GM18511 (cell line): ENCODE data around the gene NEDD8.
A peak's percentile ranks its signal among the peaks of the same experiment; 100 is the strongest.

Source experiments
- ATAC-seq: cut with Tn5 transposase; IDR thresholded peaks from one replicate; pipeline ENCODE4 v1.9.1; 2021; ENCODE audit warnings: mild to moderate bottlenecking, moderate library complexity; ENCODE audit not compliant: unreplicated experiment

Gene NEDD8

DNA sequence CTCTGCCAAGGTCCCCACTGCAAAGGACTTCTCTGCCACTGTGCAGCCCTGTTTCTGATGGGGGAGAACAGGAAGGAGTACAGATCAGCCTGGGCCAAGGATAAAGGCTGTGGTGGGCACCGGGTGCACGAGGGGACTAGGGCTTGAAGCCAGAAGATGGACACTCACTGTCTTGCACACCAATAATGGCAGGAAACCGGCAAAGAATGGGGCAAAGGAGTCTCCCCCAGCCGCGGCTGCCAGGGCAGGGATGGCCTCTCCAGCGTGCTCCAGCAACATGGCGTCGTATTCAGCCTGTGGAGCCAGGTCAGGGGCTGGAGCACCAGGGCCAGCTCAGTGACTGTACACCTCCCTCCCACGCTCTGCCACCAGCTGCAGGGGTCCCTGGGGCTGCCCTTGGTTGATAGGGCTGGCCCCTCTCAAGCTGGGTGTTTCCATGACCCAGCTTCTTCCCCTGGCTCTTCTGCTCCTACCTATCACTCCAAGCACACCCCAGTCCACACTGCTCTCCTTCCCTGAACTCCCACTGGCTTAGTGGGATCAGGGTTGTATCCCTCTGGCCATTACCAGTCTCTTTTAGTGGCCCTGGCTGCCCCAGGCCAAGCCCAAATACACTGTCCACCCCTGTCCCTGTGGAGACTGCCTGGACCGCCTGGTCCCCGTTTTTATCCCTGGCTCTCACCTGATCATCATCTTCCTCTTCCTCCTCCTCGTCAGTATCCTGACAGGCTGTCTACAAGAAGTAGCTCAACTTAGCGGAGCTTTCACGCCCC lies 49.9 kb downstream of the NEDD8 start:
- ATAC-seq, result no peak

DNA sequence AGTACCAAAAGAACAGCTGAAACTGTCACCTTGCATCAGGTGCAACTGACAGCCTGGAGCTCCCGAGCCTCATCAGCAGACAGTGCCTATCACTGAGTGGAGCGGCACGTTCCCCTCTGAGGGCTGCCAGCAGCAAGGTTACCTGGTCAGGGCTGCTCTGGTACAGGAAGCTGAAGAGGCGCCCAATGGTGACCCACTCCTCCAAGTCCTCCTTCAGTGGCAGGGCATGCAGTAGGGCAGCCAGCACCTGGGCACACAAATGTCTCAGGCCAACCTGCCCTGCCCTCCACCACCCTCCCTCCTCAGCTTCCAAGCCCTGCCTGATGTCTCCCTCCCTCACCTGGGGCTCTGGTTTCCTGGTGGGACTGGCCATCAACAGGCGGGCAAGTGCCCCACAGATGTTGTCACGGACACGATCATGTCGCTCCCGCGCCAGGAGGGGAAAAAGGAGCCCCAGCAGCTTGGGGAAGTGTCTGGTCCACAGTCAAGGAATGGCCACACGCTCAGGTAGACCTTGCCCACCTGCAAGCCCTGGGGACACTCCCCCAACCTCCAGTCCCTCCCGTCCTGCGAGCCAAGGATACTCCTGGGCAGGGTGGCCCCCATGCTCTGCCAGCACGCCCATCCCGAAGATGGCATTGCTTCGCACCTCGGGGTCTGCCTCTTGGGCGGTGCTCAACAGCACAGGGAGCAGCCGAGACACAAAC lies 50.6 kb downstream of the NEDD8 start:
- no peak for ATAC-seq

DNA sequence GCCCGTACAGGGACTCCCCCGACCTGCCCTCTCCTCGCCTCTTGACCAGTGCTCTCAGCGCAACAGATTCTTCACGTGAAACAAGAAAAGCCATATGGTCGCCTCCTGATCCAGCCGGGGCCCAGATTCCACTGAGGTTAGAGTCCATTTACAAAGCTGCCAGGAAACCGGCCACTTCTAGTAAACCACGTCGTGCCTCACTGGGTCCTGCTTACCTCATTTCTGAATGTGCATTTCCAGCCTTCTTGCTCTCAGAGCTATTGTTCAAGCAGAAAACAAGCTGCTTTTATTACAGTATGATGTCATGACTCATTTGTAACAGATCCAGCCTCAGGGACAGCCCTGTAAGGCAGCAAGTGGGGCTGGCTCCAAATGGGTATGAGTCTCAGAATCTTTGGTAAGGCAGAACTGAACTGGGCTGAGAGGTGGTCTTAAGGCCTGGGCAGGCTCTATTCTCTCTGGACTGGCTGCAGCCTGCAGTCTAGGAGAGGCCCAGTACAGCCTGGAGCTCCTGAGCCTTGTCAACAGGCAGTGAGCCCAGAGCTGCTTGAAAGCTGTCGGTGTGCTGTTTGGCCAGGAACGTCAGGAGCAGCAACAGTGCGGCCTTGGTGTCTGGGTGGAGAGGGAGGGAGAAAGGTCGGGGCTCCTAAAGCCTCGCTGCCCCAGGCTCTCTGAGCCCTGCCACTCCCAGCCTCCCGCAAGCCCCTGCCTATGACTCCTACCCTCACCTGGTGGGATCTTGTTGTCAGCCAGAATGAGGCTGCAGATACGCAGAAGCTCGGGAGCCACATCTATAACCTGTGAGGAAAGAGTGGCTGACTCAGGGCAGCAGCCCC lies 52.0 kb downstream of the NEDD8 start:
- no peak for ATAC-seq

DNA sequence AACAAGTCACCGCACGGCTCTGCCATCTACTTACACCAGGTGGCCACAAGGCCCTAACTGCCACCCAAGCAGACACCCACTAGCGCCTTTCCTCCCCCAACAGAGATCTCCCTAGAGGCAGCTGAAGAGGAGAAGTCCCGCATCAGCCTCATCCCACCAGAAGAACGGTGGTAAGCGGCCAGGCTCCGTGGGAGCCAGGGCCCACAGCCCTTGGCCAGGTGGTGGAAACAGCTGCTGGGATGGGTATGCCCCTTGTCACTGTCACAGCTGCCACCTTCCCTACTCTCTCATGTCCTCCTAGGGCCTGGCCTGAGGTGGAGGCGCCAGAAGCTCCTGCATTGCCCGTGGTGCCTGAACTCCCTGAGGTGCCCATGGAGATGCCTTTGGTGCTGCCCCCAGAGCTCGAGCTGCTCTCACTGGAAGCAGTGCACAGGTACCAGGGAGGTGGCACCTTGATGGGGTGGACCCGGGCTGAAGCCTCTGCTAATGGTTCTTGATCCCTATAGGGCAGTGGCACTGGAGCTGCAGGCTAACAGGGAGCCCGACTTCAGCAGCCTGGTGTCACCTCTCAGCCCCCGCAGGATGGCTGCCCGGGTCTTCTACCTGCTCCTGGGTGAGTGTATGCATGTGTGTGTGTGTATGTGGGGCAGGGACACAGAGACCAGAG lies 52.7 kb downstream of the NEDD8 start:
- ATAC-seq, result no peak

DNA sequence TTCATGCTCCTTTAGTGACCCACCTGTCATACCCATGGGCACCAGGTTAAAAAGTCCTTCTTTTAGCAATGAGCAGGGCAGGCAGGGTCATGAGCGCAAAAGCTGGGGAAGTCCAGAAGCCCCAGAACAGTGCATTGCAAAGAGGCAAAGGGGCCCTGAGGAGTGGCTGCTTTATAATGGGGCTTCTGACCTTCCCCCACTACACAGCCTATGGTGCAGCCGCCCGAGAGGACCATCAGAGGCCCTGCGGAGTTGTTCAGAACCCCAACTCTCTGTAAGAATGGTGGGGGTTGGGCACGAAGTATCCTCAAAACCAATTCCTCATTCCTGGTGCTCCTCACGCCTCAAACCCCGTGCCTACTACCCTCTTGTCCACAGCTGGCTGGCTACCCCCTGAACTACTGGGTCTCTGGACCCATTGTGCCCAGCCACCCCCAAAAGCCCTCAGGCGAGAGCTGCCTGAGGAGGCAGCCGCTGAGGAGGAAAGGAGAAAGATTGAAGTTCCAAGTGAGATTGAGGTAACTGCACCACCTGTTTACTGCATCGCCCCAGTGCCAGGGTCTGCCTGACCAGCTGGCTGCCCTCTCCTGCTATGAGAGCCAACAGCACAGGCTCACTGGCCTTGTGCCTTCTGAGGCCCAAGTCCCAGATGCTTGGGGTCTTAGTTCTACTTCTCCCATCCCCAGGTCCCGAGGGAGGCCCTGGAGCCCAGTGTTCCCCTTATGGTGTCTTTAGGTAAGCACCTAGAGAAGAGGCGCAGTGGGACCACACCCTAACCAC lies 53.6 kb downstream of the NEDD8 start:
- ATAC-seq, result no peak

DNA sequence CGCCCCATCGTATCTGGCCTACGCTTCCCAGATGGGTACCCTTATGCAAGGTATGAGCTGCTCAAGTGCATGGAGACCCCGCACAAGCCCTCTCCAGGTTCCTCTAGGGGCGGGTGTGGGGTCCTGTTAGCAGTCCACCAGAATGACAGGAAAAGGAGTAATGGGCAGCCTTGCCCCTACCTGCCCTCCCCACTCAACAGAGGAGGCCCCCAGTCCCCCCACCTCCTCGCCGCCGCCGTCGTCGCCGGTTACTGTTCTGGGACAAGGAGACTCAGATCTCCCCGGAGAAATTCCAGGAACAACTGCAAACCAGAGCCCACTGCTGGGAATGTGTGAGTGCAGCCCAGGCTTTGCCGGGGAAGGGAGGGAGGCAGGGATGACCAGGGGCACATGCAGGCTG lies 54.3 kb downstream of the NEDD8 start:
- ATAC-seq, result no peak

DNA sequence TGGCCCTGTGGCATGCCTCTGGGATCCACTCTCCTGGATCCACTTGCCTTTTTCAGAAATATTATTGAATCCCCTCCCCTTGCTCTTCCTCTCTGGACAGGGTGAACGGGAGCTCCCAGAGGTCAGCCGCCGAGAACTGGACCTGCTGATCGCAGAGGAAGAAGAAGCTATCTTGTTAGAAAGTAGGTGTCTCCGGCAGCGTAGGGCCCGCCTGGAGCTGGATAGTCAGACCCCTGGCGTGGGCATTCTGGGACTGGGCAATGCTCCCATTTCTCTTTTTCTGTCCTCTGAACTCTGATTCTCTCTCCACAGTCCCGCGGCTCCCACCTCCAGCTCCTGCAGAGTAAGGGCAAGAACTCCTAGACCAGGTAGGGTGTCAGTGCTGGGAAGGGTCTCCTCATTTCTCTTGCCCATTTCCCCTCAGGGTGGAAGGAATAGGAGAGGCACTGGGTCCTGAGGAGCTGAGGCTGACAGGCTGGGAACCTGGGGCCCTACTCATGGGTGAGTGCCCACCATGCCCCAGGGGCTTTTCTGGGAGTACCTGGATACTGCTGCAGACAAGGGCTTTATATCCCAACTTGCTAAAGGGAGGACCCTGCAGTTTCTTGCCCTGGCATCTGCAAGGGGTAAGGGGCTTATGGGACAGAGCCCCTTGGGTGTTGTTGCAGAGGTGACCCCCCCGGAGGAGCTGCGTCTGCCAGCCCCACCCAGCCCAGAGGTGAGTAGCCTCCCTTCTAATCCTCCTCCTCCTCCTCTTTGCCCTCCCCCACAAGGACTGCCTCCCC lies 54.9 kb downstream of the NEDD8 start:
- no peak for ATAC-seq

DNA sequence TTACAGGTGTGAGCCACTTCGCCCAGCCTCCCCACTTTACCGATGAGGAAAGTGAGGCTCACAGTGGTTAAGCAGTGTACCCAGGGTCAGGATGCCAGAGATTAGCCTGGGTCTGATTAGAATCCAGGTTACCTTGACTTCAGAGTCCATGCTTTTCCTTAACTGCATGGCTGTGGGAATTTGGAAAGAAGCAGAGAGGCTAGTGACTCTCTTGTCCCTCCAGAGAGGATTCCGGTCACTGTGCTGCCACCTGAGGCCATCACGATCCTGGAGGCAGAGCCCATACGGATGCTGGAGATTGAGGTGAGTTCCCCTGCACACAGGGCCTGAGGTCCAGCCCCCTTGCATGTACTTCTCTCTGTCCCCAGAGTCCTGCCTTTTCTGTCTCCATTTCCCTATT lies 55.6 kb downstream of the NEDD8 start:
- no peak for ATAC-seq

DNA sequence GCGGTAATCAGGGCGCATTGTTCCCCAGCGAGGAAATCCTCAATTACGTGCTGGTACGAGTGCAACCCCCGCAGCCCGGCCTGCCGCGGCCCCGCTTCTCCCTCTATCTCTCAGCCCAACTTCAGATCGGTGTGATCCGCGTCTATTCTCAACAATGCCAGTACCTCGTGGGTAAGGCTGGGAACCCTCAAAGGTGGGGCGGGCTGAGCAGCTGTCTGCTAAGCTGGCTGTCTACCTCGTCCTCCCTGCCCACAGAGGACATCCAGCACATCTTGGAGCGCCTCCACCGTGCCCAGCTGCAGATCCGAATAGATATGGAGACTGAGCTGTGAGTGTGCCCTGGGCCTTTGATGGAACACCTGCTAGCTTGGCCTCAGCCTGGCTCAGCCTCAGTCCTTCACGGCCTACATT lies 59.3 kb downstream of the NEDD8 start:
- no peak for ATAC-seq

DNA sequence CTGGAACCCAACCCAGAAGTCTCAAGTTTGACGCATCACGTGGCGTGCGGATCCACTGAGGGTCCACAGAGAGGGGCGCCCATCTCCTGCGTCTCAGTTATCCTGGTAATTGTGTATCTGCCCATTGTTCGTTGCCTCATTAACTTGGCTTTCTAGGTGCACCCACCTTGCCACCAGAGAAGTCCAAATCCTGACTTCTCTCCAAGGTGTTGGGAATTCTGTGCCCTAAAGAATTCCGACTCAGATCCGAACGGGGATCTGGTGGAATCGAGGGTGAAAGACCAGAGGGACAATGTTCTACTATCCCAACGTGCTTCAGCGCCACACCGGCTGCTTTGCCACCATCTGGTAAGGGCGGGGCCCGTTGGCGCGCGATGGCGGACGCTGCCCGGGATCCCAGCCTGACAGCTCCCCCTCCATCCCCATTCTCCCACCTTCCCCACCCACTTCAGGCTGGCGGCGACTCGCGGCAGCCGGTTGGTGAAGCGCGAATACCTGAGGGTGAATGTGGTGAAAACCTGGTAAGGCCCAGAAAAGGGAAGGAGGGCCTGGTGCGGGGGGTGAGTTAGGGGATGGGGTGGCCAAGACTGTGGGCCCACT lies 59.8 kb downstream of the NEDD8 start:
- ATAC-seq, result no peak

DNA sequence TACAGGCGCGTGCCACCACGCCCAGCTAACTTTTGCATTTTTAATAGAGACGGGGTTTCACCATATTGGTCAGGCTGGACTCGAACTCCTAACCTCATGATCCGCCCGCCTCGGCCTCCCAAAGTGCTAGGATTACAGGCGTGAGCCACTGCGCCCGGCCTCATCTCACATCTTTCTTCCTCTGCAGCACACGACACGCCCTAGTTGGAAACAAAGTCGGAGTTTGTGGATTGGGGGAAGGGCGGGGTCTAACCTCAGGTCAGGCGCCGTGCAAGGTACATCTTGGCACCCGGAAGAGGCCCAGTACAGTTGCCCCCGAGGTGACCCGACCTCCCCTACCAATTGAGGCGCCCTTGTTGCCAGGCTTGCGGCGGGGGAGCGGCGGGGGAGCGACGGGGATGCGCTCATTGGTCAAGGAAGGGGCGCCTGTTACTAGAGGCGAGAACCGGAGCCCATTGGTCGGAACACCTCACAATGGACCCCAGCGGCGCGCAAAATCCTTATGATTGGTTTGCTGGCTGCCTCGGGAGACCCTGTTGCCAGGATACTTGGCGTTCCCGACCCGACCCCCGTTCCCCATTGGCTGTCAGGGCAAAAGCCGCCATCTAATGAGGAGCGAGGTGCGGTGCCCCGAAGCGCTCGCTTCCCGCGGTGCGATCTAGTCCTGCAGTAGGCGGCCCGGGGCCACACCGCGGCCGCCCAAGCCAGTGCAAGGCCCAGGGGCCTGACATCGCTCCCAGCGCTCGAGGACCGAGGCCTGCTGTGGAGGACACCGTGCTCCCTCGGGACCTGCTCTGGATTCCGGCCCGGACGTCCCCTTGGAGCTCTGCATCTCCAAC lies 60.5 kb downstream of the NEDD8 start, which contains the start of gene REC8:
Gene REC8, plus strand, starts transcription at position 659 of the 839 bp plus-strand sequence. CDS start 473 bp downstream, outside the sequence.
- ATAC-seq, result peak; percentile 91

DNA sequence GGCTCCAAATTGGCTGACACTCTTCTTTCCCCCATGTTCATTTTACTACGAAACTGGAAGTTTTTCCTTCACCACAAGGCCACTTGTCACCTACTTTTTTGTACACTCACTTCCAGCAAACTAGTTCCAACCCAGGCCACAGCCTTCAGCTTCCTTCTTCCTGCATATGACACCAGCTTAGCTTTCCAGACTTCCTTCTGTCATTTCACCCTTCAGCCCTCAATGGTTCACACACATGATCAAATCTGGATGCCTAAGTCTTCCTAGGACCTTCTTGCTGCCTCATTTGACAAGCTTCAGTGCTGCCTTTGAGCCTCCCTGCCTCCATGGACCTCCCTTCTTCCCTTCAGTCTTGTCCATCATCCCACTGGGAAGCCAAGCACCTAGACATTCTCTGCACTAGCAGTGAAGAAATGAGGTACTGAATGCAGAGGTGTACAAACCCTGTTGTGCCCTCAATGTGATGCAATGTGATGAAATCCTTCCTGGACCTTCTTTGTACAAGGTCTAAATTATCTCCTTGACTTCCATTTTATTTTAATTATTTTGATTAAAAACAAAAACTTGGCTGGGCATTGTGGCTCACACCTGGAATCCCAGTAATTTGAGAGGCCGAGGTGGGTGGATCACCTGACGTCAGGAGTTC lies 64.6 kb downstream of the NEDD8 start:
- ATAC-seq, result no peak
